NCI-H2196 treated with DMSO at 0.1 percent for 48 hours (cell line): Measurements from ENCODE around the gene PDE10A.

Experiments used
- DNase-seq: peaks from one replicate; lab custom pipeline; 2025; ENCODE audit not compliant: unreplicated experiment; lab: John Stamatoyannopoulos, UW

PDE10A gene

DNA sequence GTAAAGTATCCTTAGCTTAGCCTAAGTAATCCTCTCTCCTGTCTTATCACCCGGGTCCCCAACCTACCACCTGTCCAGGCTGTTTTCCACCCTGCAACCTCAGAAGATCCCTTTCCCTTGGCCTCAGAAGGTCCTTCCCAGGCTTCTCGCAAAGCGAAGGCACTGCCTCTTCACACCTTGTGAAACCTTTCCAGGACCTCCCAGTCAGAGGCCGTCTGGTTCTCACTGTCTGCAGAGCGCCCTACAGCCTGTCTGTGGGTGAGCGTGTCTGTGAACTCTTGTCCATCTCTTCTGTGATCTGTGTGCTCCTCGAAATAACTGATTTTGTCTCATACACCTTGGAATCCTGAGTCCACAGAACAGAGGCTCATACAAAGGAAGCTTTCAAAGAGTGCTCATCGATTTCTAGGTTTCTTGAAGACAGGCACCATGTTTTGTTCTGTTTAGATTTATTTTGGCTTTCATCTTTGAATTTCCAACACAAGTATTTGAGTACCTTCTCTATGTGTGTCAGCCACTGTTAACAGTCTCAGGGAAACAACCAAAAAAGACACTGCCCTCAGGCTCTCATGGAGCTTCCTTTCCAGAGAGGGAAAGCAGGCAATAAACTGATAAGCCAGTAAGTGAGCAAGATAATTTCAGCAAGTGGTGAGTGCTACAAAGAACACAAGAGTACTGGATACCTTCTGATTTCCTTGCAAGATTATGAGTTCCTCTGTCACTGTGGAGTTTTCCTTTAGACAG, 6.3 kb downstream of the PDE10A start:
- no peak for DNase-seq

DNA sequence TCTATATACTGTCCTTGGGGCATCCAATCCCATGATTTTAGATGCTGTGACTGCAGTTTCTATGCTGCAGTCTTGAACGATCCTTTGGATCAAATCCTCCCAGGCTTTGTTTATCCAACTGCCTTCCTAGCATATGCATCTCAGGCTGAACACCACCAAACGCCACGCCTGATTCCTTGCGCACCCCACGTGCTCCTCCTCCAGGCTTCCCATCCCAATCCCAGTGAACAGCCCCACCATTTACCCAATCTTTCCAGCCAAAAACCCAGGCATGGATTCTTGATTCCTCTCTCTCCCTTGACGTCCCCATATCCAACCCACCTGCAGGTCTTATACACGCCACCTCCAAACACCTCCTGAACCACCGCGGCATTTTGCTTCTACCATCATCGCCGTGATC, 7.8 kb downstream of the PDE10A start:
- no peak for DNase-seq

DNA sequence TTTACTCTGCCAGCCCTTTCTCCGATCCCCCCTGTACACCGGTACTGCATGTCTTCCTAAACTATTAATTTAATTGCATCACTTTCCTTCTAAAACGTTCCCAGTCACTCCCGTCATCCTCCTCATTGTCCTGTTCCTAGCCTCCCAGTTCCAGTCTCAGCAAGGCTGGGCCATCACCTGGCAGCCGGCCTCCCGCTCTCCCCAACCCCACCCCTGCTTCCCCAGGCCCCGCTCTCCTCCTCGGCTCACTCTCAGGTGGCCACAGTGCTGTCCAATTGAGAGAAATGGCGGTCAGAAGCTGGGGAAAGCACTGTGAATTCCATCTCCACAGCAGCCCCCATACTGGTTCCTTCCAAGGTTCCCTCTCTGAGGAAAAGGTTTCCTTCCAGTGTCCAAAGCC, 8.9 kb downstream of the PDE10A start:
- DNase-seq: no peak

DNA sequence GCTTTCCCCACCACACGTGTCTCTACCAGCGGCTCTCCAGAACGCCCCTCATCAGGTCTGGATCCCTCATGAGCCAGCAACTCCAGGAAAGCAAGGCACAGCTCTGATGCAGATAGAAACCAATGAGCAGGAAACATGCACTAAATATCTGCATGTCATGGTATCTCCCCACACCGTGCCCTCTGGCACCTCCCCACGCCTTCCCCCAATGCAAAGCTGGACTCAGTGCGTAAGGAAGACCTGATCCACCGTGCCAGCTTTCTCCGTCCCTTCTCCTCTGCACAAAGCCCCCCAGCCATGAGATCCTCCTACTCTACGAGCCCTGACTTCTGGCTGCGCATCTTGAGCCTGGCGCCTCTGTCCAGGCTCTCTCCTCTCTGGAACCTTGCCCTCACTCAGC, 9.4 kb downstream of the PDE10A start:
- DNase-seq: no peak

- DNase-seq: no peak
These were observed 9.8 kb downstream of the PDE10A start for GRCh38 chr6:165653196-165653595.

DNA sequence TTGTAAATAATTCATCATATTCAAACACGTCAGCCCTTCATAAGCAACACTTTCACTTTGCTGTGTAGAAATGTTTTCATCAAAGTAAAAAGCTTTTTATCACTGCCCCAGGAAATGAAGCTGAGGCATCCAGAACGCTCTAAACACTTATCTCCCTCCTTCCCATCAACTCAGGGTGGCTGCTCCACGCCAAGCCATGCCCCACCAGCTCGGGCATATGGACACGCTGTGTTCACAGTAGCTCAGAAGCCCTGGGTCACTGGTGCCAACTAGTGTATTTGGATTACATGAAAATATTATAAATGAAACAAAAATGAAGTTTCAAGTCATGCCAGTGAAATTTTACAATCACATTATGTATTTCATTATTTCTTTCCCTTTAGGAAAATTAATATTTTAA, 10.3 kb downstream of the PDE10A start:
- no peak for DNase-seq

- DNase-seq: no peak
These were observed 13.6 kb downstream of the PDE10A start for GRCh38 chr6:165649166-165650137.

DNA sequence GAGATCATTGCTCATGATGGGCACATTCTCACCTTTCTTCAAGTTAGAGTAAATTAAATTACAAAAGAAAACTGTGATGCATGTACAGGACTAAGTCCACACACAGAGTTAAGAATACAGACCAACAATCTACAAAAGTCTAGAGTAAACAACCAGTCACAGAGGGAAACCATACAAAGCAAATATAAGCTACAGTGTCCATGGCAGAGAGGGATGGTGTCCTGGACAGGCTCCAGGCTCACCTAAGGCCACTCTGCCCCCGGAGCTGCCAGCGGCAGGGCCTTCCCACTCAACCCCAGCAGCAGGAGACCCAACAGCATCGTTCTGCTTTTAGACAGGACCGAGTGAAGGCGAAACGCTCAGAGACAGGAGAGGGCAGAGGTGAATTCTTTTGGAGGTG, 16.0 kb downstream of the PDE10A start:
- DNase-seq: no peak

DNA sequence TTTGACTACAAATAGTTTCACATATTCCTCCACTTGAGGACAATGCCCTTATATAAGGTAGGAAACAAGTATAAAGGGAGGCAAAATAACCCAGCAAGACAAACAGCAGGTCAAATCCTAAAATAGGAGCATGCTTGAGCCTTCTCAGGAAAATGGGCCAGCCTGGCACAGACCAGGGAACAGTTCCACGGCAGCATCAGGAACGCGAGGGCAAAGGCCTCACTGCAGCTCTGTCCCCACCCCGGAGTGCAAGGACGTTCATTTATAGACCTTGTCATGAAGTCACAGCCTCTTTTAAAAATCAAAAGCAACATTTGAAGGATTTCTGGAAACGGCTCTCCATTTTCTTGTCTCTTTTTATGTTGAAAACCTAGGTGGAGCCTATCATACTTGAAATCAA, 17.1 kb downstream of the PDE10A start:
- no peak for DNase-seq

DNA sequence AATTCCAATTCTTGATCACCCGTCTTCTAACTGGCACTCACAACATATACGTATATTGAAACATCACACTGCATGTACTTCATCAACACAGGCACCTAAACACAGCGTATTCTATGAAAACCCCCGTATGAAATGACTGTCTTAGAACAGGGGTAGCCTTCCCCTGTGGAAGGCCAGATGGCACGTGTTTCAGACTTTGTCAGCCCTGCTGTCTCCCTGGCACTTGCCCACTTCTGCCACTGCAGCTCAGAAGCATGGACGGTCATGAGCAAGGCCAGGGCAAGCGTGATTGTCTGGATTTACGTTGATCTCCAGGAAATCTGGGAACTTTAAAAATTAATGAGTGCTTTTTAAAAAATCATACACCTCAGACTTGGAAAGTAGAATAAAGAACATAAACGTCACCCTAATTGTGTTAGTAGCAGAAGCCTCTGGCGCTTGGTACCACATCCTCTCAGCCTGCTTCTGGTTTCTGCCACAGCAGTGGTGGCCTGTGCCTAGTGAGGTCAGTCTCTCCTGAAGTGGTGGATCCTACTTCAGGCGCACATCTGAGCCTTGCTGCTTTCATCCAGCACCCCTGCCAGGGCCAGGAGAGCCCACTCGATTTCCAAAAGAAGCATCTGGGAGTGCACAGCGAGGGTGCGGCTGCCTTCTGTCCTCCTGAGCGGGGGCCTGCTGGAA, 18.3 kb downstream of the PDE10A start:
- no peak for DNase-seq

DNA sequence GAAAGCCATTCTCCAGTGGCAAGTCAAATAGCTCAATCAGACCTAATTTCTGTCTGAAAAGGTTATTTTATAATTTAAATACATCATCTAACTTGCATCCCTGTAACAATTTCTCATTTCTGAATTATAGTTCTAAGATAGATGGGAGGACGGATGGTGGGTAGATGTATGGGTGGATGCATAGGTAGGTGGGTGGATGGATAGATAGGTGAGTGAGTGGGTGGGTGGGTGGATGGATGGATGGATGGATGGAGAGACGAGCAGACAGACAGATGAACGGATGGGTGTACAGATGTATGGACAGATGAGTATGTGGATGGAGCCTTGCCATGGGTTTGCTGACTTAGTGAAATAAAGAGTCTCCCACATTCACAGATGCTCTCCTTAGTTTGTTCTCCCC, 20.0 kb downstream of the PDE10A start:
- DNase-seq: no peak

DNA sequence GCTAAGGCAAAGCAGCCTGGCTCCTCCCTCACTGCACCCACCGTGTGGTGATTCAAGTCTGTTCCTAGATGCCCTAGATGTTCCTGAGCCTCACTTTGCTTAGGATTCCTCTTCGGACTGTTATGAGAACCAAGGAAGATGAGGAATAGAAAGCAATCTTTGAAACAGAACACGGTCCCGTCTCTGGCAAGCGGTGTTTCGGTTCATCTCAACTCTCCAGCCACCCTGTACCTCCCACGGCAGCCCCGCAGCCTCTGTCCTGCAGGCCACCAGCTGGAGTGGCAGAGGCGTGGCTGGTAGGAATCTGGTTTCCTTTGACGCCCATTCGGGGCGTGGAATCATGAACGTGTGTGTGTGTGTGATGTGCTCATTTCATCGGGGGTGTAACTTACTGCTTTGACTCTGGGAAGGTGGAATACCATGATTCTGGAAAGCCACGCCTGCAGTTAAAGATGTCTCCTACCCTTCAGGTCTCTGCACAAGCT, 21.3 kb downstream of the PDE10A start:
- no peak for DNase-seq

GRCh38 chr6:165640806-165641205, 22.2 kb downstream of the PDE10A start:
- no peak for DNase-seq

GRCh38 chr6:165638530-165638929, 24.5 kb downstream of the PDE10A start:
- DNase-seq: no peak

GRCh38 chr6:165637586-165637985, 25.5 kb downstream of the PDE10A start:
- no peak for DNase-seq

GRCh38 chr6:165636402-165637048, 26.5 kb downstream of the PDE10A start:
- DNase-seq: no peak

GRCh38 chr6:165635965-165636364, 27.1 kb downstream of the PDE10A start:
- DNase-seq: no peak

DNA sequence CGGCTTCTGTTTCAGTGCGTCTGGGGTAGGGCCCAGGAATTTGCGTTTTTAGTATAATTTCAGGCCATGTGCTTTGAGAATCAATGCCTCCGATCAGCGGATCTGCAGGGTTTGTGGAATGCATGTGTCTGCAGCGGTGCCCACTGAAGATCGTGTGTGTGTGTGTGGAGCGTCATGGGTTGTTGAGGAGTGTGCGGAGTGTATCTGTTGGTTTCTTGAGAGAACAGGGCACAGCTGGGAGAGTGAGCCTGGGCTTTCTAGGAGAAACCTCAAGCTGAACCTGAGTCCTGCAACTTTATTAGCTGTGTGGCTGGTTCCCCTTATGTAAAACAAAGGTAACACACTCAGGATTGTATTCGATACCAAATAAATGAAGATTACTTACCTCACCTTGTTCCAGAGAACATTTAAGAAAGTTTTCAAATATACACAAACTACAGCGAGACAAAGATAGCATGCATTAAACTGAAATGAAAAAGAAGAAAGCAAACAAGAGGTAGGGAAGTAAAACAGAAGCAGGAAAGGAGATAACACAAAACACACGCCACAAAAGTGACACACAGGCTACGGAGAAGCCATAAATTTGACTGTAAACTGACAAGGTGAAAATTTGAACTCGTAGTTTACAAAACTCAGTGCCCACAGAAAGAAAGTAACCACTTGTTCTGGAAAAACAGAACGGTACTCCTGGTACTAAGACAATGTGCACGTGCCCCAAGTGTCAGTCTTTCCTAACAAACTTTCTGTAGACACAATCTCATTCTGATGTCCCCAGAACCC, 28.8 kb downstream of the PDE10A start:
- no peak for DNase-seq

DNA sequence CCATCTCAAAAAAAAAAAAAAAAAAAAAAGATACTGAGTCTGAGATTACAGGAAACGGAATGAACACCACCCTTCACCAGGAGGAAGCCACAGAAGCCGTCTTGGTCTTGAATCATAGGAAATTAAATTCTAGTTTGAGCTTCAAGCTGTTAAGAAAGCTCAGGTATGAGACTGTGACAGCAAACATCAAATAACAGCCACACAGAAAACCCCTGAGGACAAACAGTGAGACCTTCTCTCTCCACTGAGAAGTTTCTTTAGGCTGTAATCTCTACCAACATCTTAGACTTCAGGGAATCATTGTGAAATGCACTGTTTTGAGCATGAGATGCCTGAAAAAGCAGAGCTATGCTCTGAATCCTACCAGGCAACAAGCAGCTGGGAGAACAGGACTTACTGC, 30.8 kb downstream of the PDE10A start:
- DNase-seq: no peak

DNA sequence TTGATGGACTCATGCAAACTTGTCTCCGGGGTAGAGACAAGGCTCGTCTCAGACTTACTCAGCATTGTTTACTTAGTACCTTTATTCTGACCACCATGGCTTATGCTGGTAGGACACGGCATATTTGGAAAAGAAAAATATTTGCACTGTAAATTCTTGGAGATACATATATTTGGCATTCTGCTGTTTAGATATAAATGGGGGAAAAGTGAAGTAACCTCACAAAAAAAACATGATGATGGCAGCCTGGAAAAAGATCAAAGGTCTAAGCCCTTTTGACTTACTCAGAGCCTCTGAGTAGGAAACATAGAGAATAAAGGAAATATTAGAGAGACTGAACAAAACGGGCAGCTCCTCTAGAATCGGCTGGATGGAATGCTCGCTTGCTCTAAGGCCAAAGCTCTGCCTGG, 32.5 kb downstream of the PDE10A start:
- no peak for DNase-seq
